Hematopoietic multipotent progenitor cell treated with erythropoietin and hydrocortisone succinate and interleukin-3 and kit ligand, for 4 days (in vitro differentiated cells): ENCODE measurements around the gene GUF1.
A peak's percentile ranks its signal among the peaks of the same experiment; 100 is the strongest.
"Not testable (repeated sequence)": the region's sequence is repeated elsewhere in the genome, so short reads cannot be mapped to it uniquely, and the experiment has no call there.

ENCODE experiments used
- DNase-seq: peaks from one replicate; pipeline ENCODE4 v3.0.0-alpha.2; 2015

The GUF1 gene

GRCh38 chr4:44713125-44713524 lies 34.9 kb downstream of the GUF1 start:
- no peak for DNase-seq

GRCh38 chr4:44716597-44716996 lies 38.4 kb downstream of the GUF1 start:
- DNase-seq, result no peak

- DNase-seq, result no peak
Observed at GRCh38 chr4:44720371-44720770, 42.2 kb downstream of the GUF1 start.

GRCh38 chr4:44722001-44722400 lies 43.8 kb downstream of the GUF1 start:
- DNase-seq, result no peak

- no peak for DNase-seq
Observed at GRCh38 chr4:44725166-44725565, 46.9 kb downstream of the GUF1 start.

GRCh38 chr4:44725726-44726037 lies 47.5 kb downstream of the GUF1 start:
- DNase-seq, result no peak

- DNase-seq, result peak; percentile 95
Observed at GRCh38 chr4:44726038-44726871, 48.0 kb downstream of the GUF1 start, which contains the start of gene GNPDA2. GNPDA2 (minus strand) TSS chr4:44726556; CDS start chr4:44722207, 4,349 bp downstream.

- DNase-seq, result no peak
Observed at GRCh38 chr4:44727471-44727870, 49.3 kb downstream of the GUF1 start.

GRCh38 chr4:44728694-44729093 lies 50.5 kb downstream of the GUF1 start:
- DNase-seq, result not testable (repeated sequence)

GRCh38 chr4:44736900-44737299 lies 58.7 kb downstream of the GUF1 start:
- peak; percentile 30 for DNase-seq

GRCh38 chr4:44738615-44739014 lies 60.4 kb downstream of the GUF1 start:
- peak; percentile 64 for DNase-seq

GRCh38 chr4:44740201-44740600 lies 62.0 kb downstream of the GUF1 start:
- no peak for DNase-seq
